Breast epithelium (tissue), 3 donors: ENCODE measurements around the gene ASTN2.

ENCODE experiments used
- POLR2A ChIP-seq: fragments of 450-650 bp; IDR thresholded peaks from one replicate; pipeline ENCODE4 v1.6.1; 2016; ENCODE audit warnings: antibody characterized with exemption, mild to moderate bottlenecking, moderate library complexity
- POLR2AphosphoS5 ChIP-seq, 3 donors: sonication (generic); formaldehyde crosslinking; IDR thresholded peaks; one replicate each; pipeline ENCODE4 v1.6.1; 2017; ENCODE audit warnings: antibody characterized with exemption in 3 of 3
- TF ChIP-seq, protein P1 (sequence below), 3 donors: fragments of 450-650 bp; IDR thresholded peaks; one replicate each; pipeline ENCODE4 v1.5.1; 2016 to 2017; ENCODE audit warnings: antibody characterized with exemption in 3 of 3, mild to moderate bottlenecking in 3 of 3, moderate library complexity in 3 of 3

DNA sequence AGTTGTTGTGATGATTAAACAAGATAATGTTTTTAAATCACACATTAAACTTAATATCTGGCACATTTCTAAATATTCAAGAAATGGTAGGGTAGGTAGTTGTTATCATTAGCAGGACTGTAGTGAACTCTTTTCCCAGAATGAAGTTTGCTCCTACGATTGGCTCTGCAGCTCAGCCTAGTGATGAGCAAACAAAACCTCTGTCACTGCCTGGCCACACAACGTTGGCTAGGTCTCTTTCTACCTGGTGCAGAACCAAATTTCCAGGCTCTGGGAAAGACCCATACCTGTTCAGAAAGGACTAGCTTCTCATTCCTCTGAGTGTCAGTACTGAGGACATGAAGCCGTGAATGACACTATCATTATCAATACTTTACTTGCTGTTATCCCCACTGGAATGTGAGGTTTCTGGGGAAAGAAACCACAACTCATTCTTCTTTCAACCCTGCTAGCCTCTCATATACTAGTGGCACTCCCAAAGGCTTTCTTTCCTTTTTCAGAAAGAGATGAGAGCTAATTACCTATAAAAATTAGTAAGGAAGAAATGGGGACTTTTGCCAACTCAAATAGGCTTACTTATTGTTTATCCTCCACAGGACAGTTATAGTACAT lies 947.0 kb downstream of the ASTN2 start:
- TF ChIP-seq, protein P1, sequence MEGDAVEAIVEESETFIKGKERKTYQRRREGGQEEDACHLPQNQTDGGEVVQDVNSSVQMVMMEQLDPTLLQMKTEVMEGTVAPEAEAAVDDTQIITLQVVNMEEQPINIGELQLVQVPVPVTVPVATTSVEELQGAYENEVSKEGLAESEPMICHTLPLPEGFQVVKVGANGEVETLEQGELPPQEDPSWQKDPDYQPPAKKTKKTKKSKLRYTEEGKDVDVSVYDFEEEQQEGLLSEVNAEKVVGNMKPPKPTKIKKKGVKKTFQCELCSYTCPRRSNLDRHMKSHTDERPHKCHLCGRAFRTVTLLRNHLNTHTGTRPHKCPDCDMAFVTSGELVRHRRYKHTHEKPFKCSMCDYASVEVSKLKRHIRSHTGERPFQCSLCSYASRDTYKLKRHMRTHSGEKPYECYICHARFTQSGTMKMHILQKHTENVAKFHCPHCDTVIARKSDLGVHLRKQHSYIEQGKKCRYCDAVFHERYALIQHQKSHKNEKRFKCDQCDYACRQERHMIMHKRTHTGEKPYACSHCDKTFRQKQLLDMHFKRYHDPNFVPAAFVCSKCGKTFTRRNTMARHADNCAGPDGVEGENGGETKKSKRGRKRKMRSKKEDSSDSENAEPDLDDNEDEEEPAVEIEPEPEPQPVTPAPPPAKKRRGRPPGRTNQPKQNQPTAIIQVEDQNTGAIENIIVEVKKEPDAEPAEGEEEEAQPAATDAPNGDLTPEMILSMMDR (IDR thresholded peaks at IDR 0.05): no peak
- TF ChIP-seq POLR2A: no peak
- TF ChIP-seq POLR2AphosphoS5 (IDR thresholded peaks at IDR 0.05): no peak
